ENCODE data around the gene ABCG2.

DNA sequence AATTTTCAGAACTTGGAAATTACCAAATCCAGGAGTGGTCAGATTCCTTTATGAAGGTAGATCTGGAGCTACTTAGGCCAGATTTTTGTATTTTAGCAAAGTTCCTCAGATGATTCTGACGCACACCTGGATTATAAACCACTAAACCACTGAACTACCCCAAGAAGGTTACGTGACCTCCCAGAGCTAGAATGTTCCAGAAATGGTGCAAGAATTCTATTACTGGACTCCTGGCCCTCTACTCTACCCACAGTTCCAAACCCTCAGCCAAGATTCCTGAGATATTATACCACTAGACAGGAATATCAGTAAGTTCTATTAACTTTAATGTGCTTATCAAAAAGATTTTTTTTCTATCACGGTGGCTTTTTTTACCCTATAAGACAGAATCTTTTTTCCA is 67.1 kb downstream of the ABCG2 start:
- TF ChIP-seq, protein P1, sequence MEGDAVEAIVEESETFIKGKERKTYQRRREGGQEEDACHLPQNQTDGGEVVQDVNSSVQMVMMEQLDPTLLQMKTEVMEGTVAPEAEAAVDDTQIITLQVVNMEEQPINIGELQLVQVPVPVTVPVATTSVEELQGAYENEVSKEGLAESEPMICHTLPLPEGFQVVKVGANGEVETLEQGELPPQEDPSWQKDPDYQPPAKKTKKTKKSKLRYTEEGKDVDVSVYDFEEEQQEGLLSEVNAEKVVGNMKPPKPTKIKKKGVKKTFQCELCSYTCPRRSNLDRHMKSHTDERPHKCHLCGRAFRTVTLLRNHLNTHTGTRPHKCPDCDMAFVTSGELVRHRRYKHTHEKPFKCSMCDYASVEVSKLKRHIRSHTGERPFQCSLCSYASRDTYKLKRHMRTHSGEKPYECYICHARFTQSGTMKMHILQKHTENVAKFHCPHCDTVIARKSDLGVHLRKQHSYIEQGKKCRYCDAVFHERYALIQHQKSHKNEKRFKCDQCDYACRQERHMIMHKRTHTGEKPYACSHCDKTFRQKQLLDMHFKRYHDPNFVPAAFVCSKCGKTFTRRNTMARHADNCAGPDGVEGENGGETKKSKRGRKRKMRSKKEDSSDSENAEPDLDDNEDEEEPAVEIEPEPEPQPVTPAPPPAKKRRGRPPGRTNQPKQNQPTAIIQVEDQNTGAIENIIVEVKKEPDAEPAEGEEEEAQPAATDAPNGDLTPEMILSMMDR (conservative IDR thresholded peaks at IDR 0.05; ENCODE audit: low read length), result no peak
- no peak for TF ChIP-seq EZH2phosphoT487 (IDR thresholded peaks at IDR 0.05; ENCODE audit: borderline replicate concordance)

Data from Loucy (cell line).